Panc1 (cell line): ENCODE measurements around the gene NRG2. TPM values are rescaled to one million over a fixed set of nuclear protein-coding genes. Genes with fewer than 3 reads are reported as not detected.

Source experiments
- ATAC-seq: fragments of 200-7000 bp; cut with Tn5 transposase; 2 replicates; pipeline ENCODE4 v1.9.1; 2020; ENCODE audit warnings: mild to moderate bottlenecking, moderate library complexity
- BruUV-seq: library from RNA; stranded (reverse); fragments of 400-500 nt; replicated peaks from 2 replicates; lab custom pipeline; 2021; lab: Mats Ljungman, UMichigan
- CTCF ChIA-PET: fragments of 300-600 bp; sonication (Branson Sonifier 250); formaldehyde crosslinking; loops from one replicate; lab custom pipeline; 2022; ENCODE audit warnings: antibody characterized with exemption; lab: Charles Lee
- POLR2A ChIA-PET: fragments of 300-600 bp; sonication (Branson Sonifier 250); formaldehyde crosslinking; loops from one replicate; lab custom pipeline; 2022; ENCODE audit warnings: antibody characterized with exemption; lab: Charles Lee
- DNase-seq: peaks from one replicate; pipeline ENCODE4 v3.0.0-alpha.2; 2010; ENCODE audit warnings: low read depth, low spot score
- H3K27ac ChIP-seq: 2 replicates; pipeline ENCODE4 v1.5.1; 2011; ENCODE audit warnings: mild to moderate bottlenecking, low read length, inconsistent platforms
- H3K27me3 ChIP-seq: fragments of 200-500 bp; sonication (Bioruptor generic); 2 replicates; pipeline ENCODE4 v1.6.0; 2014; ENCODE audit warnings: low read length, inconsistent platforms; ENCODE audit not compliant: control insufficient read depth, insufficient read depth
- H3K36me3 ChIP-seq: fragments of 200-500 bp; sonication (Bioruptor generic); 2 replicates; pipeline ENCODE4 v1.5.1; 2014; ENCODE audit warnings: inconsistent platforms, mild to moderate bottlenecking, low read length, moderate library complexity; ENCODE audit not compliant: control insufficient read depth, insufficient read depth
- H3K4me1 ChIP-seq: 2 replicates; pipeline ENCODE4 v1.5.1; 2011; ENCODE audit warnings: inconsistent platforms, mild to moderate bottlenecking, low read length, moderate library complexity; ENCODE audit not compliant: control insufficient read depth, insufficient read depth
- H3K4me3 ChIP-seq, 2 experiments: 2 replicates each; pipeline ENCODE4 v1.5.1; 2011 to 2012; ENCODE audit warnings: low read depth in 2 of 2, low read length in 2 of 2, mild to moderate bottlenecking in 2 of 2, inconsistent platforms in 1 of 2, moderate library complexity in 1 of 2
- H3K9me3 ChIP-seq: fragments of 200-500 bp; sonication (Bioruptor generic); 2 replicates; pipeline ENCODE4 v1.5.1; 2014; ENCODE audit warnings: low read depth, mild to moderate bottlenecking, inconsistent platforms, low read length, moderate library complexity; ENCODE audit not compliant: control insufficient read depth, insufficient read depth
- POLR2AphosphoS5 ChIP-seq: IDR thresholded peaks from 2 replicates; pipeline ENCODE4 v1.6.1; 2012; ENCODE audit warnings: mild to moderate bottlenecking, low read depth, low read length, moderate library complexity
- REST ChIP-seq, 2 experiments: IDR thresholded peaks; 2 replicates each; pipeline ENCODE4 v1.6.1; 2011 to 2012; ENCODE audit warnings: low read depth in 2 of 2, control low read depth in 1 of 2, low read length in 1 of 2, mild to moderate bottlenecking in 1 of 2, moderate library complexity in 1 of 2; ENCODE audit not compliant: insufficient read depth in 1 of 2
- SIN3A ChIP-seq: IDR thresholded peaks from 2 replicates; pipeline ENCODE4 v1.6.1; 2012; ENCODE audit warnings: low read depth, mild to moderate bottlenecking, low read length, moderate library complexity, borderline replicate concordance; ENCODE audit not compliant: insufficient read depth
- TCF7L2 ChIP-seq: IDR thresholded peaks from 2 replicates; pipeline ENCODE4 v1.6.1; 2011; ENCODE audit warnings: mild to moderate bottlenecking, low read depth, low read length, inconsistent platforms
- in situ Hi-C: cut with HindIII; loops from 2 replicates; pipeline ENCODE4 v1.10.0; 2016; ENCODE audit warnings: low sequenced_read_pairs, low pct_unique_long_range_greater_than_20kb
- intact Hi-C: fragments of 100-400 bp; cut with micrococcal nuclease; formaldehyde crosslinking; loops from one replicate; pipeline ENCODE4 v1.10.0; 2022; ENCODE audit not compliant: unreplicated experiment
- total RNA-seq: library from RNA; stranded (reverse); gene quantifications from one replicate; pipeline ENCODE4 v1.2.1, GENCODE V29; 2021; ENCODE audit not compliant: unreplicated experiment
- TF ChIP-seq, protein P1 (sequence below): fragments of 450-650 bp; IDR thresholded peaks from 2 replicates; pipeline ENCODE4 v1.5.1; 2017; ENCODE audit warnings: mild to moderate bottlenecking

NRG2 gene
- total RNA-seq, 1 experiment from 2014 or later = 20.2 TPM

- ATAC-seq (no peak), DNase-seq (no peak)
- Histone ChIP-seq H3K27ac (no peak overlapping the region), H3K4me1 (peaks cover 10% of the 10 kb centered on the region), H3K4me3 (no peak overlapping the region), H3K27me3 (no peaks in the 10 kb centered on the region), H3K36me3 (no peaks in the 10 kb centered on the region), H3K9me3 (no peaks in the 10 kb centered on the region)
- CTCF ChIA-PET = no interaction called here
- in situ Hi-C loops (no loop called here), intact Hi-C loops (no loop called here)
- TF ChIP-seq POLR2AphosphoS5 (no peak), SIN3A (no peak), TCF7L2 (no peak), REST (IDR thresholded peaks at IDR 0.05; ENCODE audit: insufficient read depth in 1 of 2, low read depth in 2 of 2, low read length in 1 of 2) (no peak)
- TF ChIP-seq, protein P1, sequence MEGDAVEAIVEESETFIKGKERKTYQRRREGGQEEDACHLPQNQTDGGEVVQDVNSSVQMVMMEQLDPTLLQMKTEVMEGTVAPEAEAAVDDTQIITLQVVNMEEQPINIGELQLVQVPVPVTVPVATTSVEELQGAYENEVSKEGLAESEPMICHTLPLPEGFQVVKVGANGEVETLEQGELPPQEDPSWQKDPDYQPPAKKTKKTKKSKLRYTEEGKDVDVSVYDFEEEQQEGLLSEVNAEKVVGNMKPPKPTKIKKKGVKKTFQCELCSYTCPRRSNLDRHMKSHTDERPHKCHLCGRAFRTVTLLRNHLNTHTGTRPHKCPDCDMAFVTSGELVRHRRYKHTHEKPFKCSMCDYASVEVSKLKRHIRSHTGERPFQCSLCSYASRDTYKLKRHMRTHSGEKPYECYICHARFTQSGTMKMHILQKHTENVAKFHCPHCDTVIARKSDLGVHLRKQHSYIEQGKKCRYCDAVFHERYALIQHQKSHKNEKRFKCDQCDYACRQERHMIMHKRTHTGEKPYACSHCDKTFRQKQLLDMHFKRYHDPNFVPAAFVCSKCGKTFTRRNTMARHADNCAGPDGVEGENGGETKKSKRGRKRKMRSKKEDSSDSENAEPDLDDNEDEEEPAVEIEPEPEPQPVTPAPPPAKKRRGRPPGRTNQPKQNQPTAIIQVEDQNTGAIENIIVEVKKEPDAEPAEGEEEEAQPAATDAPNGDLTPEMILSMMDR = no peak
- BruUV-seq = no TSS peak
- POLR2A ChIA-PET = no interaction called here
Measured at GRCh38 chr5:139903450-139903794, 139.7 kb downstream of the NRG2 start.

- ATAC-seq = no peak
- CTCF ChIA-PET = no interaction called here
- in situ Hi-C loops = no loop called here
- Histone ChIP-seq H3K27ac (no peak overlapping the region), H3K4me3 (no peak overlapping the region), H3K9me3 (no peaks in the 10 kb centered on the region), H3K27me3 (no peaks in the 10 kb centered on the region), H3K36me3 (no peaks in the 10 kb centered on the region), H3K4me1 (peaks cover 10% of the 10 kb centered on the region)
- TF ChIP-seq REST (IDR thresholded peaks at IDR 0.05; ENCODE audit: insufficient read depth in 1 of 2, low read depth in 2 of 2, low read length in 1 of 2) (no peak), SIN3A (no peak), POLR2AphosphoS5 (no peak), TCF7L2 (no peak)
- TF ChIP-seq, protein P1 = no peak
- DNase-seq = no peak
- intact Hi-C loops = no loop called here
- no TSS peak for BruUV-seq
- POLR2A ChIA-PET = no interaction called here
Measured at GRCh38 chr5:139901986-139902385, 141.1 kb downstream of the NRG2 start.
